Neutrophil (primary cell): ENCODE results near the gene ZXDC.

Experiments
- H3K27ac ChIP-seq: fragments of 200-600 bp; sonication (generic); 2 replicates; pipeline ENCODE4 v1.5.1; 2016; ENCODE audit warnings: mild to moderate bottlenecking, moderate library complexity
- H3K27me3 ChIP-seq: fragments of 200-600 bp; sonication (generic); 2 replicates; pipeline ENCODE4 v1.6.0; 2016; ENCODE audit warnings: mild to moderate bottlenecking
- H3K36me3 ChIP-seq: fragments of 200-600 bp; sonication (generic); 2 replicates; pipeline ENCODE4 v1.5.1; 2017
- H3K4me1 ChIP-seq, 2 experiments: fragments of 200-600 bp in 1 of 2; sonication (generic) in 1 of 2; 1 replicate in 1 of 2; 2 replicates in 1 of 2; pipeline versions ENCODE4 v1.5.1 to v1.6.1; 2013 to 2016; ENCODE audit warnings: low read depth in 1 of 2, low read length in 1 of 2, mild to moderate bottlenecking in 1 of 2, moderate library complexity in 1 of 2; ENCODE audit not compliant: control insufficient read depth in 1 of 2, insufficient read depth in 1 of 2
- H3K4me3 ChIP-seq, 2 experiments: fragments of 200-600 bp in 1 of 2; sonication (generic) in 1 of 2; 1 replicate in 1 of 2; 2 replicates in 1 of 2; pipeline ENCODE4 v1.5.1; 2013 to 2016; ENCODE audit warnings: low read depth in 1 of 2, low read length in 1 of 2, mild to moderate bottlenecking in 1 of 2, moderate library complexity in 1 of 2
- H3K9me3 ChIP-seq: fragments of 200-600 bp; sonication (generic); 2 replicates; pipeline ENCODE4 v1.5.1; 2016
- CTCF ChIP-seq: fragments of 200-600 bp; sonication (generic); IDR thresholded peaks from 2 replicates; pipeline ENCODE4 v1.5.1; 2016; ENCODE audit warnings: antibody characterized with exemption

The ZXDC gene

GRCh38 chr3:126516936-126517290 is 41.2 kb upstream of the ZXDC start:
- no peaks in the 10 kb centered on the region for H3K4me1 ChIP-seq
- no peak for TF ChIP-seq CTCF

GRCh38 chr3:126516152-126516935 is 40.7 kb upstream of the ZXDC start:
- Histone ChIP-seq H3K4me1 (no peaks in the 10 kb centered on the region), H3K27me3 (peaks cover 9% of the 10 kb centered on the region), H3K9me3 (no peaks in the 10 kb centered on the region), H3K4me3 (no peak overlapping the region), H3K36me3 (no peaks in the 10 kb centered on the region), H3K27ac (no peak overlapping the region)
- no peak for TF ChIP-seq CTCF

More at GRCh38 chr3:126516936-126517290, 41.2 kb upstream of the ZXDC start:
- Histone ChIP-seq H3K4me3 (no peak overlapping the region), H3K27me3 (peaks cover 9% of the 10 kb centered on the region), H3K36me3 (no peaks in the 10 kb centered on the region), H3K27ac (no peak overlapping the region), H3K9me3 (no peaks in the 10 kb centered on the region)

- no peaks in the 10 kb centered on the region for H3K4me1 ChIP-seq
- no peaks in the 10 kb centered on the region for H3K36me3 ChIP-seq
- no peak overlapping the region for H3K27ac ChIP-seq
- H3K27me3 ChIP-seq: peaks cover 9% of the 10 kb centered on the region
- no peaks in the 10 kb centered on the region for H3K9me3 ChIP-seq
- H3K4me3 ChIP-seq: no peak overlapping the region
- no peak for TF ChIP-seq CTCF
These were observed 39.5 kb upstream of the ZXDC start for GRCh38 chr3:126515066-126515706.

- H3K27me3 ChIP-seq: peaks cover 9% of the 10 kb centered on the region
- H3K27ac ChIP-seq: no peak overlapping the region
- H3K36me3 ChIP-seq: no peaks in the 10 kb centered on the region
- no peak for TF ChIP-seq CTCF
- no peaks in the 10 kb centered on the region for H3K4me1 ChIP-seq
- no peak overlapping the region for H3K4me3 ChIP-seq
- no peaks in the 10 kb centered on the region for H3K9me3 ChIP-seq
These were observed 38.5 kb upstream of the ZXDC start for GRCh38 chr3:126514161-126514560.

GRCh38 chr3:126512916-126513650 is 37.4 kb upstream of the ZXDC start:
- Histone ChIP-seq H3K27me3 (peaks cover 2% of the 10 kb centered on the region), H3K27ac (no peak overlapping the region), H3K4me1 (no peaks in the 10 kb centered on the region), H3K36me3 (no peaks in the 10 kb centered on the region), H3K9me3 (no peaks in the 10 kb centered on the region), H3K4me3 (no peak overlapping the region)
- TF ChIP-seq CTCF: no peak
